Effector memory CD8-positive, alpha-beta T cell (primary cell): ENCODE results near the gene GFPT2.

Experiments
- ATAC-seq: fragments of 150-1000 bp; cut with Tn5 transposase; replicated peaks from 2 replicates; pipeline ENCODE4 v1.10.0; 2021; ENCODE audit warnings: mild to moderate bottlenecking, moderate library complexity
- DNase-seq, 3 experiments: peaks; one replicate each; pipeline ENCODE4 v3.0.0; 2021
- H3K27ac Mint-ChIP-seq, 2 donors: one replicate each; pipeline ENCODE4 v1.8.0; 2022; ENCODE audit warnings: mild to moderate bottlenecking in 2 of 2, mixed read lengths in 2 of 2, moderate library complexity in 2 of 2
- H3K27me3 Mint-ChIP-seq, 2 donors: one replicate each; pipeline ENCODE4 v1.8.0; 2022; ENCODE audit warnings: mixed read lengths in 2 of 2
- H3K36me3 Mint-ChIP-seq: one replicate; pipeline ENCODE4 v1.8.0; 2022; ENCODE audit warnings: mild to moderate bottlenecking, moderate library complexity, mixed read lengths; ENCODE audit not compliant: insufficient read depth
- H3K4me1 Mint-ChIP-seq, 2 donors: one replicate each; pipeline ENCODE4 v1.8.0; 2022; ENCODE audit warnings: low read depth in 2 of 2, mixed read lengths in 2 of 2
- H3K4me3 Mint-ChIP-seq, 2 donors: one replicate each; pipeline ENCODE4 v1.8.0; 2022; ENCODE audit warnings: mild to moderate bottlenecking in 2 of 2, mixed read lengths in 2 of 2, moderate library complexity in 2 of 2
- H3K9me3 Mint-ChIP-seq, 2 donors: one replicate each; pipeline ENCODE4 v1.8.0; 2022; ENCODE audit warnings: mixed read lengths in 2 of 2

The GFPT2 gene

DNA sequence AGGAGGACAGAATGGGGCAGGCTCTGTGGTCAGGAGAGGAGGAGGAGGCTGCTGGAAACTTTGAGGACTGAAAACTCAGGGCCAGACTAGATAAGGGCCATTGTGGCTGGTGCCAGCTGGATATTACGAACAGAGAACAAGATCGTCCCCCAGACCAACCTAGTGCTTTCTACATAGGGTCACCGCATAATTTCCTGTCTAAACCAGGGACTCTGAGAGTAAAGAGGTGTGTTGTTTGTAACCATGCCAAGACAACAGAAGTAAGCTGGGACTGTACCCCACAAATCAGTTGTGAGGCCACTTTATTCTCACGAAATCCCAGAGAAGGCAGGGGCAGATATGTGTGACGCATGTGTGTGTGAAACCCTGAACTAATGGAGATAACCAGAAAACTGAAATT is 20.3 kb upstream of the GFPT2 start:
- no peaks in the 10 kb centered on the region for H3K27me3 Mint-ChIP-seq
- H3K36me3 Mint-ChIP-seq = peaks cover 7% of the 10 kb centered on the region
- DNase-seq = no peak
- H3K27ac Mint-ChIP-seq = peak overlapping the region in 1 of 2 donors; percentile 15
- peak; percentile 85 for ATAC-seq
- peak overlapping the region in 1 of 2 donors; percentile 19 for H3K4me3 Mint-ChIP-seq
- no peaks in the 10 kb centered on the region for H3K9me3 Mint-ChIP-seq
- peaks cover 0 to 2% of the 10 kb centered on the region in 2 donors for H3K4me1 Mint-ChIP-seq

DNA sequence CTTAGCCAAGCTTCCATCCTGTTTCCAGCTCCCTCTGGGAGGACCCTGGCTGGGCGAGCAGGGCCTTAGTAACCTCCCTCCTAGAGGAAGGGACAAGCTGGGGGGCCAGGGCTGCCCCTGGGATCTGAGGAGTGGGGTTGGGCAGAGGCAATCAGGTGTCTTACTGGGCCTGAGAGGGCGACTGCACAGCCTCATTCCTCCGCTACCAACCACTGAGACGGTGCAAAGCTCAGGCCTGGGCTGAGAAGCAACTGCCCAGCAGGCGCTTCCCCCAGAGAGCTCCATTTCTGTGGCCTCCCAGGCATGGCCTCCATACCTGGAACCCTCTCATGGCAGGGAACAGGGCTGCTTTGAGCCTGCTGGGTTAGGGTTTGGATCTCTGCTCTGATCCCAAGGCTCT is 18.8 kb upstream of the GFPT2 start:
- Mint-ChIP-seq H3K9me3 (no peaks in the 10 kb centered on the region), H3K36me3 (peaks cover 15% of the 10 kb centered on the region), H3K27me3 (no peaks in the 10 kb centered on the region), H3K27ac (no peak overlapping the region), H3K4me3 (no peak overlapping the region), H3K4me1 (peaks cover 13 to 16% of the 10 kb centered on the region in 2 donors)
- no peak for ATAC-seq
- no peak for DNase-seq

DNA sequence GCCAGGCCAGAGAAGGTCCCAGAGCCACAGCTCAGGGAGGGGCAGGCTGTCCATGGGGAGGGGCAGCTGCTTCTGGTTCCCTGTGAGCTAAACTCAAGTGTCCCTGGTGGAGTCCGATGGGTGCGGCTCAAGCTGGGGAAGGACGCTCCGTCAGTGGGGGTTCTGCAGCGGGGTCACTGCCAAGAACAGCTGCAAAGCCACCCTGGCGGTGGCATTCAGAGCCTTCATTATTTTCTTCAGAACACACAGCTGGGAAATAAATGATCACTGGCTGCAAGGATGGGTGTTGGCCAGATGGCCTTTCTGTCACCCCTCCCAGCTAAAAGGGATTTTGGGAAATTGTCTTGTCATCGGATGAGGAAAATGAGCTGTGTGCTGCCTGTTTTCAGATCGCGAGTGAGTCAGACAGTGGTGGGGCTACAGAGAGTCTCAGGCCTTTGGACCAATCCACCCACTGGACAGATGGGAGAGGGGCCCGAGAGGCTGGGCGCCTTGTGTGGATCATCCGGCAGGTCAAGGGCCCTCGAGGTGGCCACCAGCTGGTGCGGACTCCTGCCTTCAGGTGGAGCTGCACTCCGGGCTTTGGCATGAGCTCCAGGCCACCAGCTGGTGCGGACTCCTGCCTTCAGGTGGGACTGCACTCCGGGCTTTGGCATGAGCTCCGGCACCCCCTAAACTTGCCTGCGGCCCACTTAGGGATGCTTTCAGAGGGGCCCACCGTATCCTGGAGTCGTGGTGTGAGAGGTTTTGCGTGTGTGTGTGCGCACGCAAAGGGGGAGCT is 17.9 kb upstream of the GFPT2 start:
- Mint-ChIP-seq H3K4me3 (no peak overlapping the region), H3K4me1 (peaks cover 22 to 25% of the 10 kb centered on the region in 2 donors), H3K9me3 (no peaks in the 10 kb centered on the region), H3K27me3 (no peaks in the 10 kb centered on the region), H3K27ac (no peak overlapping the region), H3K36me3 (peaks cover 15% of the 10 kb centered on the region)
- ATAC-seq (no peak), DNase-seq (no peak)

DNA sequence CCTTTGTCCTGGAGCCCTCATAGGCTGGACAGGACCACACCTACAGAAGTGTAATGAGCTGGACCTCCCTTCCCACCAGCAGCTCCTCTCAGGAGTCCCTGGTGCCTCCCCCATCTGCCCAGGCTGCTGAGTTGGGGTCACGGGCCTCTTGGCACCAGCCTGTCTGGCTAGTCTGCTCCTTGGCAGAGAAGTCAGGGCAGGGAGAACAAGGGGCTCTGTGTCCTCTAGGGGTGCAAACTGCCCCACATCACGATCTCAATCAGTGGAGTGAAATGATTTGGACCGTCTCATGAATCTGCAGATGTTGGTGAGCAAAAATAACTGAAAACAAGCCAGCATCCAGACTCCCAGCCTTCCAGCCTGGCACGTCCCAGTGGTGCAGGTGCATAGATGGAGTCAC is 14.9 kb upstream of the GFPT2 start:
- no peak for ATAC-seq

DNA sequence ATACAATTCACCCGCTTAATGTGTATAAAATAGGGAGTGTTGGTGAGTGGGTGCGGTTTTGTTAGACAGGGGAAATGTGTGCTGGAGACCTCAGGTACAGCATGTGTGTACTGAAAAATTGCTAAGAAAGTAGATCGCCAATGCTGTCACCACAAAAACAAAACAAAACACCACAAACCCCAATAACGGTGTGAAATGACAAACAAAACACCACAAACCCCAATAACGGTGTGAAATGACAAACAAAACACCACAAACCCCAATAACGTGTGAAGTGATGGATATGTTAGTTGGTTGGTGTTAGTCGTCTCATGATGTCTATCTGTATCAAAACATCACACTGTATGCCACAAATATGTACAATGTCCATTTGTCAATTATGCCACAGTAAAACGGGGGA is 14.2 kb upstream of the GFPT2 start:
- H3K4me3 Mint-ChIP-seq = peak overlapping the region; percentile 42 to 49
- H3K4me1 Mint-ChIP-seq = peaks cover 26 to 29% of the 10 kb centered on the region in 2 donors
- peaks cover 8% of the 10 kb centered on the region for H3K36me3 Mint-ChIP-seq
- H3K27ac Mint-ChIP-seq = peak overlapping the region; percentile 67 to 71
- DNase-seq = peak; percentile 36 to 51 (median 40)
- H3K27me3 Mint-ChIP-seq = peaks cover 6 to 10% of the 10 kb centered on the region in 2 donors
- ATAC-seq = peak; percentile 90
- no peaks in the 10 kb centered on the region for H3K9me3 Mint-ChIP-seq

More for the DNA sequence above, 14.9 kb upstream of the GFPT2 start:
- Mint-ChIP-seq H3K4me1 (peaks cover 26 to 31% of the 10 kb centered on the region in 2 donors), H3K36me3 (peaks cover 8% of the 10 kb centered on the region), H3K9me3 (no peaks in the 10 kb centered on the region), H3K27me3 (peaks cover 6 to 10% of the 10 kb centered on the region in 2 donors), H3K27ac (no peak overlapping the region), H3K4me3 (peak overlapping the region; percentile 14 to 42)
- DNase-seq = no peak

DNA sequence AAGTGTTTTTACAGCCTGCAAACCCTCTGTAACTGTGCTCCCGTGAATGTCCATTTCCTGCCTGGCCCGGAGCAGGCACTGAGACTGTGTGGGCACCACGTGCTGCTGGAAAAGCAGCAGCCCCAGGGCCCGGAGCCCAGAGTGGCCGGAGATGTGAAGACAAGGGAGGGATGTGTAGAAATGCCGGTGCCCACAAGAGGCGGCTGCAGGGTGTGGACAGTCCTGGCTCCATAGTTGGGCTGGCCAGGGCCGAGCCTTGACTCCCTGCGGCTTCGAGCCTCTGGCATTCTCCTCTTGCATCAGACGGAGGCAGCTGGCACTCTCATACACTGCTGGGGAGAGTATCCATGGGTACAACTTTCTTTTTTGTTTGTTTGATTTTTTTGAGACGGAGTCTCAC is 13.2 kb upstream of the GFPT2 start:
- no peak overlapping the region for H3K27ac Mint-ChIP-seq
- DNase-seq (no peak), ATAC-seq (no peak)
- peaks cover 6 to 10% of the 10 kb centered on the region in 2 donors for H3K27me3 Mint-ChIP-seq
- H3K9me3 Mint-ChIP-seq = no peaks in the 10 kb centered on the region
- peaks cover 8% of the 10 kb centered on the region for H3K36me3 Mint-ChIP-seq
- peaks cover 26 to 29% of the 10 kb centered on the region in 2 donors for H3K4me1 Mint-ChIP-seq
- H3K4me3 Mint-ChIP-seq = peak overlapping the region in 1 of 2 donors; percentile 49

DNA sequence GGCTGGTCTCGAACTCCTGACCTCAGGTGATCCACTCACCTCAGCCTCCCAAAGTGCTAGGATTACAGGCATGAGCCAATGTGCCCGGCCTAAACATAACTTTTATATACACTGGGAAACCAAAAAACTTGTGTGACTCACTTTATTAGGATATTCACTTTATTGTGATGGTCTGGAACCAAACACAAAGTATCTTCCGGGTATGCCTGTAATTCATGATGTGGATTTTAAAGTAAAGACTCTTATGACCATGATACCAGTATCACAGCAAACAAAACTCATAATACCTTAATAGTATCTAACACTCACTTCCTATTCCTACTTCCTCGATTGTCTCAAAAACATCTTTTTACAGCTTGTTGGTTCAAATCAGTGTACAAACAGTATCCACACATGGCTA is 12.7 kb upstream of the GFPT2 start:
- ATAC-seq = no peak
- H3K4me1 Mint-ChIP-seq = peaks cover 26 to 29% of the 10 kb centered on the region in 2 donors
- H3K27ac Mint-ChIP-seq = no peak overlapping the region
- DNase-seq = no peak
- H3K4me3 Mint-ChIP-seq = no peak overlapping the region
- H3K36me3 Mint-ChIP-seq = peaks cover 8% of the 10 kb centered on the region
- no peaks in the 10 kb centered on the region for H3K9me3 Mint-ChIP-seq
- H3K27me3 Mint-ChIP-seq = peaks cover 6 to 10% of the 10 kb centered on the region in 2 donors

DNA sequence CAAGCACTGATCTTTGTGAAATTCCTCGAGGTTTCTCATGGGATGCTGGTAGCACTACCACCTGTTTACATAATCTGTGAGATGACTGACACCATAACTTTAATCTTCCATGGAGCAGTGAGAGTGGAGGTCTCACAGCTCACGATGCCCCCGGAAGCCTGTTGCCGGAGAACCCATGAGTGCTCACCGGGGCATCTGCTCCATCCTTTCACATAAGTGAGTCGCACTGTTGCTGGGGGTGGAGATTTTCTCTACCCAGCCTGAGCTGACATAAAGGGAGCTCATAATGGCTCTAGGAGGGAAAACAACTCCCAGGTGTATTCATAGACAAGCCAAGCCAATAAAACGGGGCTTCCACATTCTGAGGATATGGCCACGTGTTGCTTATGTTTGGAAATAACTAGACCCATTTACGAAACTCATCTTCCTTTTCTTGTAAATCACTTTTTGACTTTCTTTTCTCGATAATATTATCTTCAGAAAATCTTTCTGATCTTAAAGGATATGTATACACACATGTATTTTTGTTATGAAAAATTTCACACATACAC is 11.2 kb upstream of the GFPT2 start:
- DNase-seq (no peak), ATAC-seq (no peak)
- peaks cover 26 to 29% of the 10 kb centered on the region in 2 donors for H3K4me1 Mint-ChIP-seq
- no peaks in the 10 kb centered on the region for H3K9me3 Mint-ChIP-seq
- H3K36me3 Mint-ChIP-seq = peaks cover 12% of the 10 kb centered on the region
- H3K27me3 Mint-ChIP-seq = peaks cover 6 to 10% of the 10 kb centered on the region in 2 donors
- H3K4me3 Mint-ChIP-seq = no peak overlapping the region
- no peak overlapping the region for H3K27ac Mint-ChIP-seq

DNA sequence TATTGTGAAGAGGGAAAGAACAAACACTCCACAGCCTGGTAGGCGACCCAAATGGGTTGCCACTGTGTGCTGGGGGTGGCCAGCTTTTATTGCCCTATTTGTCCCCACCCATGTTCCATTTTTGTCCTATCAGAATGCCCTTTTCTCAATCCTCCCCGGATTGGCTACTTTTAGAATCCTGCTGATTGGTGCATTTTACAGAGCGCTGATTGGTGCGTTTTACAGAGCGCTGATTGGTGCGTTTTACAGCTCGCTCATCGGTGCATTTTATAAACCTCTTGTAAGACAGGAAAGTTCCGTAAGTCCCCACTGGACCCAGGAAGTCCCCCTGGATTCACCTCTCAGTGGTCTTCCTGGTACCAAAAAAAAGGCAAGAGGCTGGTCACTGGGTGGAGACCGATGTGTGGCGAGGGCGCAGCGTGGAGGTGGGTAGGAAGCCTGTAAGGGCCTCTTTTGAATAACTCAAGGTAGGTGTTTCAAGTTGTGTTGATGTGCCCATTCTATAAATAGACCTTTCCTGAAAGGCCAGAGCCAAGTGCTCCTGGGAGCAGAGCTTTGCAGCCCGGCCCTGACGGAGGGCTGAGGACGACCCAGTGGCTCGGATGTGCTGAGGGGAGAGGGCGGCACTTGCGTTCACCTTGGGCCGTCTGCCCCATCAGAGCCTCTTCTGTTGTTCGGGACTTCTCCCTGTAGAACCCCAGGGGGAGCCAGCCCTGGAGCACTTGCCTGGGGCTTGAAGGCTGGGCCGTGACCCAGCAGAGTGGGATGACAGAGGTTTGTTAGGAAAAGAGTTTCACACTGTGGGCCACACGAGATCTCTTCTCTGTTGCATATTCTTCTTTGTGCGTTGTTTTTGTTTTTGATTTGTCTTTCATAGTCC is 7.2 kb upstream of the GFPT2 start:
- no peak overlapping the region for H3K4me3 Mint-ChIP-seq
- no peak overlapping the region for H3K27ac Mint-ChIP-seq
- H3K4me1 Mint-ChIP-seq = peaks cover 3 to 4% of the 10 kb centered on the region in 2 donors
- no peak for DNase-seq
- peaks cover 23 to 25% of the 10 kb centered on the region in 2 donors for H3K27me3 Mint-ChIP-seq
- peaks cover 8% of the 10 kb centered on the region for H3K36me3 Mint-ChIP-seq
- ATAC-seq = no peak
- no peaks in the 10 kb centered on the region for H3K9me3 Mint-ChIP-seq

DNA sequence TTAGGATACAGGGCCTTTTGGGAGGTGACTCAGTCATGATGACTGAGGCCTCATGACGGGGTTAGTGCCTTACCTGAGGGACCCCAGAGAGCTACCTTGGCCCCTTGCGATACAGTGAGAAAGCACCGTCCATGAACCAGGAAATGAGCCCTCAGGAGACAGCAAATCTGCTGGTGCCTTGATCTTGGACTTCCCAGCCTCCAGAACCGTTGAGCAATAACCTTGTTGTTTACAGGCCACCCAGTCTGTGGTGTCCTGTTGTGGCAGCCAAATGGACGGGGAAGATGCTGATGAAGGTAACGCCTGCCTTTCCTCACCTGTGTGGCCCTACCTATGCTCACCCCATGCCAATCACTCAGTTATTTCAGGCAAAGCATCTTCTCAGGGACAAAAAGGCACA is 5.6 kb upstream of the GFPT2 start:
- Mint-ChIP-seq H3K4me3 (no peak overlapping the region), H3K4me1 (peaks cover 0 to 6% of the 10 kb centered on the region in 2 donors), H3K27ac (no peak overlapping the region), H3K36me3 (peaks cover 10% of the 10 kb centered on the region), H3K9me3 (no peaks in the 10 kb centered on the region), H3K27me3 (peaks cover 28% of the 10 kb centered on the region in 2 donors)
- DNase-seq (no peak), ATAC-seq (no peak)

DNA sequence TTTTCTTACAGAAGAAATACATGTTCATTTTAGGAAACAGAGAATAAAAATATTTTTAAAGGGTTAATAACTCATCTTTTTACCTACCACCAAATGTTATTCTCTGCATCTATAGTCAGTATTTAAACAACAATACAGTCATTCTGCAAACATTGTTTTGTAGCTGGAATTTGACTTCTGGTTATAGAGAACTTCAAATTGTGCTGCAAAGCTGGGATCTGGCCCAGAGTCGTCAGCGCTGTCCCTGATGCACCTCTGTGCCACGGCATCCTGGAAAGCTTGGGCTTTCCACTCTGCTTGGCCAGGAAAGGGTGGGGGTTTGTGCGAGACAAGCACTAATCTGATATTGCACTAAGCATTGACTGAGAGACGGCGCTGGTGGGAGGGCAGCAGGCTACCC is 5.0 kb upstream of the GFPT2 start:
- DNase-seq (no peak), ATAC-seq (no peak)
- peaks cover 13% of the 10 kb centered on the region for H3K36me3 Mint-ChIP-seq
- peaks cover 0 to 8% of the 10 kb centered on the region in 2 donors for H3K4me1 Mint-ChIP-seq
- H3K27me3 Mint-ChIP-seq = peaks cover 27 to 28% of the 10 kb centered on the region in 2 donors
- no peaks in the 10 kb centered on the region for H3K9me3 Mint-ChIP-seq
- H3K4me3 Mint-ChIP-seq = no peak overlapping the region
- H3K27ac Mint-ChIP-seq = no peak overlapping the region

DNA sequence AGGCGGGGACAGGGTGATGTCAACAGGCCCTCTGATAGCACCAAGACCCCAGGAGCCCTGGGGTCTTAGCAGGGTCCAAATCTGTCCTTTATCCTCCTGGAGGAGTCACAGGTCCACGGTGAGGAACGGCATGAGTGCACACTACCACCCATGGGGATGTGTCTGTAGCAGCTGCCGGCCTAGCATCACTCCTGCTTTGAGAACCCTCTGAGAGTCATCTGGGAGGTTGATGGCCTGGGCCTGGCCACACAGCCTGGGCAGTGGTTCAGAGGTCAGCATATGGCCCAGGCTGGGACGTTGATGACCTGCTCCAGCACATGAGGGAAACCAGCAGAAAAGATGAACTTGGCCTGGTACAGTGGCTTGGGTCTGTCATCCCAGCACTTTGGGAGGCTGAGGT is 1.8 kb upstream of the GFPT2 start:
- ATAC-seq (no peak), DNase-seq (no peak)
- H3K4me1 Mint-ChIP-seq = peaks cover 0 to 10% of the 10 kb centered on the region in 2 donors
- peaks cover 34 to 39% of the 10 kb centered on the region in 2 donors for H3K27me3 Mint-ChIP-seq
- H3K4me3 Mint-ChIP-seq = no peak overlapping the region
- peaks cover 15% of the 10 kb centered on the region for H3K36me3 Mint-ChIP-seq
- H3K27ac Mint-ChIP-seq = no peak overlapping the region
- H3K9me3 Mint-ChIP-seq = no peaks in the 10 kb centered on the region

DNA sequence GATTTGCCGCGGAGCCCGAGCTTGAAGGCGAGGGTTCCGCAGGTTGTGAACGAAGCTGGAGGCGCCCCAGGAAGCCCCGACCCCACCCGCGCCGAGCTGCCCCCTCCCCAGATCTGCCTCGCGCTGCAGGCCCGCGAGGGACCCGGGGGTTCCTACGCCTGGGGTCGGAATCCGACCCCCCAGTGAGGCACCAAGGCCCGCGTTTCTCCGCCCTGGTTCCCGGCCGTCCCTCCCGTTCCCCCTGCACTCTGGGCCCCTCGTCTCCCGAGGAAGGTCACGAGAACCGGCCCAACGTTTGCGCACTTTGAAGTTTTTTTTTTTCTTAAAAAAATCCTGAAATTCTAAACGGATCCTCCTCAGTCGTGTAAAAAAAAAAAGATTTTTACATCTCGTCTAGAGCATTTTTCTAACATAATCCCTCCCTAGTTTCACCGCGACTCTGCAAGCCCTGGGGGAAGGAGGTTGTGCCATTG is 880 bp upstream of the GFPT2 start:
- DNase-seq (no peak), ATAC-seq (no peak)
- peak overlapping the region in 1 of 2 donors; percentile 76 for H3K27ac Mint-ChIP-seq
- H3K27me3 Mint-ChIP-seq = peaks cover 34 to 39% of the 10 kb centered on the region in 2 donors
- peaks cover 15% of the 10 kb centered on the region for H3K36me3 Mint-ChIP-seq
- peak overlapping the region; percentile 78 to 81 for H3K4me3 Mint-ChIP-seq
- no peaks in the 10 kb centered on the region for H3K9me3 Mint-ChIP-seq
- H3K4me1 Mint-ChIP-seq = peaks cover 0 to 10% of the 10 kb centered on the region in 2 donors
